Heart right ventricle (tissue), 16 donors: Measurements from ENCODE around the gene MAPK8IP3. TPM values are rescaled to one million over a fixed set of nuclear protein-coding genes. Genes with fewer than 3 reads are reported as not detected.

Experiments
- ATAC-seq, 8 donors: fragments of 200-7000 bp; cut with Tn5 transposase; one replicate each; pipeline ENCODE4 v1.9.1; 2020; ENCODE audit warnings: mild to moderate bottlenecking in 8 of 8, moderate library complexity in 8 of 8, moderate number of reproducible peaks in 1 of 8
- DNase-seq, 2 donors: peaks; one replicate each; pipeline ENCODE4 v3.0.0-alpha.2; 2020
- H3K27ac ChIP-seq, 10 donors: fragments of 200-600 bp; sonication (generic) in 2 of 10; one replicate each; pipeline versions ENCODE4 v1.5.0 to v1.8.0; 2020 to 2022; ENCODE audit warnings: mild to moderate bottlenecking in 3 of 10
- H3K27me3 ChIP-seq, 7 donors: fragments of 200-600 bp; one replicate each; pipeline ENCODE4 v1.8.0; 2021 to 2022; ENCODE audit warnings: mild to moderate bottlenecking in 2 of 7
- H3K36me3 ChIP-seq, 9 donors: fragments of 200-600 bp; sonication (generic) in 1 of 9; one replicate each; pipeline versions ENCODE4 v1.5.0 to v1.8.0; 2020 to 2022; ENCODE audit warnings: mild to moderate bottlenecking in 2 of 9
- H3K4me1 ChIP-seq, 9 donors: fragments of 200-600 bp; sonication (generic) in 1 of 9; one replicate each; pipeline versions ENCODE4 v1.5.0 to v1.8.0; 2020 to 2022; ENCODE audit warnings: mild to moderate bottlenecking in 4 of 9
- H3K4me3 ChIP-seq, 10 donors: fragments of 200-600 bp; sonication (generic) in 2 of 10; one replicate each; pipeline versions ENCODE4 v1.5.0 to v1.8.0; 2020 to 2022; ENCODE audit warnings: mild to moderate bottlenecking in 7 of 10, moderate library complexity in 2 of 10
- H3K9me3 ChIP-seq, 11 donors: fragments of 200-600 bp in 10 of 11; sonication (generic) in 2 of 11; one replicate each; pipeline versions ENCODE4 v1.5.0 to v1.8.0; 2013 to 2022; ENCODE audit warnings: mild to moderate bottlenecking in 2 of 11, control low read depth in 1 of 11, moderate library complexity in 1 of 11
- WGBS, 2 donors: extraction: QIAGEN DNeasy Blood & Tissue Kit; methylation state at CpG; one replicate each; pipeline ENCODE4 v1.1.7; 2013; ENCODE audit warnings: inconsistent platforms in 1 of 2; 5-methylcytosine and 5-hydroxymethylcytosine counted together
- intact Hi-C, 10 donors: fragments of 100-400 bp; cut with DNase I; formaldehyde crosslinking; loops; one replicate each; pipeline versions ENCODE4 v1.11.1 to v1.14.2; 2022
- polyA plus RNA-seq, 2 donors: library from polyadenylated mRNA; stranded (reverse); fragments of 200-250 nt; gene quantifications; one replicate each; pipeline ENCODE4 v1.2.3, GENCODE V29; 2013
- total RNA-seq, 10 donors: library from RNA; stranded (reverse); fragmentation: NEBNext Ultra II Directional in 3 of 10; extraction: Animal tissue kit (Norgen Biotek cat#: 25700) in 3 of 10; gene quantifications; one replicate each; pipeline versions ENCODE4 v1.2.1 to v1.2.4, GENCODE V29; 2021 to 2023
- TF ChIP-seq, protein P1 (sequence below), 9 donors: fragments of 200-600 bp; sonication (generic) in 2 of 9; IDR thresholded peaks; one replicate each; pipeline versions ENCODE4 v1.5.0 to v1.8.0; 2021 to 2022; ENCODE audit warnings: antibody characterized with exemption in 9 of 9, mild to moderate bottlenecking in 5 of 9, moderate library complexity in 1 of 9
- donor health status: Arrhythmogenic right ventricular cardiomyopathy.
- donor health status: ischemic (EF 13 %, LVEDD 7.1; RV severe dilation, severe dysfunction).
- donor health status: healthy with polysubstance abuse.
- donor health status: DM: no; HTN: yes; CAD: no.
- donor health status: DM: no; HTN: no; CAD: no.
- donor health status: ischemic (EF 25% LVEDD 6.9; RV normal size, moderate dysfunction).
- donor health status: ischemic (EF 25% LVEDD 5.7; RV mildly dilated, moderate dysfunction).
- donor health status: healthy.
- donor health status: DM: yes; HTN: yes; CAD: no.
- donor health status: Ischemic cardiomyopathy.
- donor health status: ischemic (EF 35%, LVEDD 5.7; RV mildly dilated, moderate dysfunction).
- donor health status: nonischemic (EF 11% LVEDD 7.7; RV severe dilation, severe dysfunction).
- donor health status: DM: yes; HTN: yes; CAD: no.
- donor health status: PGD.
- donor health status: ischemic (EF 29% LVEDD 5.4; RV normal size, mild dysfunction).
- donor health status: nonischemic (EF 23%, LVEDD 6.1; RV moderate dilation, normal function).

The MAPK8IP3 gene
- total and polyA plus RNA-seq, 12 donors = 31.2 to 126 (median 71.7) TPM

DNA sequence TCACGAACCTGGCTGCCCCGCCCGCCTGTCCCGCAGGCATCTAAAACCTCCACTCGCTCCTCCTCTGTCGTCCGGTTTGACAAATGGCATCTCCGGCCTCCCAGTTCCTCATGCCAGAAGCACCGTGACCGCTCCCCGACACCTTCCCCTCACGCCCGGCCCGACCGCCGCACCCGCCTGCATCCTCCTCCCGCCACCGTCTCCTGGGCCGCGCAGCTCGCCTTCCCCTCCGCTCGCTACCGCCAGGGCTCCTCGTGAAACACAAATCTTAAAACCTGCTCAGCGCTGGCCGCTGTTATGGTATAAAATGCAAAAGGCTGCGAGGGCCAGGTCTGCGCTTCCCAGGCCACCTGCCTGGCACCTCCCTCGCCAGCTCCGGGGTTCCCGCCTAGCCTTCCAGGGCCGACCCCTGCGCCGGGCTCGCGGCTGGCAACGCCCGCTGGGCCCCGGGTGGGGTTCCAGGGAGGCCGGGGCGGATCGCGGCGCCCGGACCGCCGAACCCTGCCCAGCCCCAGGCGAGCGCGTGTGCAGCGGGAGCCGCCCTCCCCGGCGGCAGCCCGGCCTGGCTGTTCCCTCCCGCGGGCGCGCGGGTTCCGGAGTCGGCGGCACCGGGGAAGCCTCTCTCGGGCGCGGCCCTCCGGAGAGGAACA, 75.9 kb downstream of the MAPK8IP3 start:
- H3K9me3 ChIP-seq = no peaks in the 10 kb centered on the region
- TF ChIP-seq, protein P1, sequence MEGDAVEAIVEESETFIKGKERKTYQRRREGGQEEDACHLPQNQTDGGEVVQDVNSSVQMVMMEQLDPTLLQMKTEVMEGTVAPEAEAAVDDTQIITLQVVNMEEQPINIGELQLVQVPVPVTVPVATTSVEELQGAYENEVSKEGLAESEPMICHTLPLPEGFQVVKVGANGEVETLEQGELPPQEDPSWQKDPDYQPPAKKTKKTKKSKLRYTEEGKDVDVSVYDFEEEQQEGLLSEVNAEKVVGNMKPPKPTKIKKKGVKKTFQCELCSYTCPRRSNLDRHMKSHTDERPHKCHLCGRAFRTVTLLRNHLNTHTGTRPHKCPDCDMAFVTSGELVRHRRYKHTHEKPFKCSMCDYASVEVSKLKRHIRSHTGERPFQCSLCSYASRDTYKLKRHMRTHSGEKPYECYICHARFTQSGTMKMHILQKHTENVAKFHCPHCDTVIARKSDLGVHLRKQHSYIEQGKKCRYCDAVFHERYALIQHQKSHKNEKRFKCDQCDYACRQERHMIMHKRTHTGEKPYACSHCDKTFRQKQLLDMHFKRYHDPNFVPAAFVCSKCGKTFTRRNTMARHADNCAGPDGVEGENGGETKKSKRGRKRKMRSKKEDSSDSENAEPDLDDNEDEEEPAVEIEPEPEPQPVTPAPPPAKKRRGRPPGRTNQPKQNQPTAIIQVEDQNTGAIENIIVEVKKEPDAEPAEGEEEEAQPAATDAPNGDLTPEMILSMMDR (IDR thresholded peaks at IDR 0.05) = no peak
- no peaks in the 10 kb centered on the region for H3K27me3 ChIP-seq
- intact Hi-C loops = no loop called here
- ATAC-seq (peak in 4 of 8 donors; percentile 1 to 8 (median 4)), DNase-seq (peak in 1 of 2 donors; percentile 32)
- WGBS, 2 donors = 1% methylated on average over 67 to 70 of the region's 70 CpGs
- peak overlapping the region; percentile 43 to 96 (median 88) for H3K4me3 ChIP-seq
- H3K27ac ChIP-seq = peak overlapping the region; percentile 52 to 92 (median 87)
- peaks cover 0 to 63% (median 15%) of the 10 kb centered on the region in 9 donors for H3K36me3 ChIP-seq
- H3K4me1 ChIP-seq = peaks cover 16 to 61% (median 34%) of the 10 kb centered on the region in 9 donors

DNA sequence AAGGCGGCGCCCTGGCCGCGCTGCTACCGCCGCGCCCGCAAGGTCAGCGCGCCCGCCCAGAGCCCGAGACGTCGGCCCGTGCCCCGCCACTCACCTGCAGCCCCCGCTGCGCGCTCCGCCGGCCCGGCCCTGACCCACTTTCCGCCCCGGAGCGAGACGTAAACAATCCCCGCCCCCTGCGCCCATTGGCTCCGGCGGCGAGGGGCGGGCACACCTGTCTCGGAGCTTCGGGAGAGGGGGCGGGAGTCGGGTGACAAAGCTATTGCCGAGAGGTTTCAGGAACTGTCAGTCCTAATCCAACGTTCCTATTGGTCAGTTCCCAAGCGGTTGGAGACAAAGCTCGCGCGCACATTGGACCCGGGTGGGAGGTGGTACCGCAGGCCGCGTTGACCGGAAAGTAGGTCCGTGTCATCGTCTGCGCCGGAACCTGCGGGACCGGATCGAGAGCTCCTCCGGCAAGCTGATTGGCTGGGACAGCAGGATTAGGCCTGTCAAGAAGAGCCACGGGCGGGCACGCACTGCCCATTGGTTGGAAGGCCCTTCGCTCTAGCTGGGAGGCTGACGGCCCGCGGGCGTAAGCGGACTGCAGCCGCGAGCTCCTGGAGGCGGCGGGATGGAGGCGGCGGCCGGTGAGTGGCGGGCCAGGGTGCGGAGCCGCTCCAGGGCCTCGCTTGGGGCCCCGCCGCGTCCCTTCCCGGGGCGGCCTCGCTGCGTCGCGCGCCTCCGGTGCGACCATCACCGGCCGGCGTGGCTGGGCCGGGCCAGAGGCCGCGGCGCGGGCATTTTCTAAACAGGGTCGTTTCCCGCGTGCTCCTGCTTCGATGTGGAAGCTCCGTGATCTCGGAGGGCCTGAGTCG, 76.6 kb downstream of the MAPK8IP3 start, which contains the start of the genes NUBP2 and SPSB3:
TSS of gene NUBP2 (plus strand) at position 553 of the 857 bp plus-strand sequence. CDS start at position 614, 61 bp downstream.
TSS of gene SPSB3 (minus strand) at position 164 of the 857 bp plus-strand sequence. CDS start 1,088 bp downstream, outside the sequence.
- peak within 1 kb of the TSS; percentile 52 to 92 (median 88) for H3K27ac ChIP-seq
- ATAC-seq (peak; percentile 91 to 98 (median 96)), DNase-seq (peak; percentile 99 to 100)
- H3K27me3 ChIP-seq = no peaks in the 10 kb centered on the region
- WGBS, 2 donors = 0% methylated on average over 100 to 102 of the region's 102 CpGs
- peak within 1 kb of the TSS; percentile 68 to 96 (median 88) for H3K4me3 ChIP-seq
- TF ChIP-seq, protein P1 (IDR thresholded peaks at IDR 0.05) = no peak
- H3K4me1 ChIP-seq = peaks cover 16 to 61% (median 34%) of the 10 kb centered on the region in 9 donors
- peaks cover 0 to 63% (median 9%) of the 10 kb centered on the region in 9 donors for H3K36me3 ChIP-seq
- H3K9me3 ChIP-seq = no peaks in the 10 kb centered on the region
- intact Hi-C loops = no loop called here

DNA sequence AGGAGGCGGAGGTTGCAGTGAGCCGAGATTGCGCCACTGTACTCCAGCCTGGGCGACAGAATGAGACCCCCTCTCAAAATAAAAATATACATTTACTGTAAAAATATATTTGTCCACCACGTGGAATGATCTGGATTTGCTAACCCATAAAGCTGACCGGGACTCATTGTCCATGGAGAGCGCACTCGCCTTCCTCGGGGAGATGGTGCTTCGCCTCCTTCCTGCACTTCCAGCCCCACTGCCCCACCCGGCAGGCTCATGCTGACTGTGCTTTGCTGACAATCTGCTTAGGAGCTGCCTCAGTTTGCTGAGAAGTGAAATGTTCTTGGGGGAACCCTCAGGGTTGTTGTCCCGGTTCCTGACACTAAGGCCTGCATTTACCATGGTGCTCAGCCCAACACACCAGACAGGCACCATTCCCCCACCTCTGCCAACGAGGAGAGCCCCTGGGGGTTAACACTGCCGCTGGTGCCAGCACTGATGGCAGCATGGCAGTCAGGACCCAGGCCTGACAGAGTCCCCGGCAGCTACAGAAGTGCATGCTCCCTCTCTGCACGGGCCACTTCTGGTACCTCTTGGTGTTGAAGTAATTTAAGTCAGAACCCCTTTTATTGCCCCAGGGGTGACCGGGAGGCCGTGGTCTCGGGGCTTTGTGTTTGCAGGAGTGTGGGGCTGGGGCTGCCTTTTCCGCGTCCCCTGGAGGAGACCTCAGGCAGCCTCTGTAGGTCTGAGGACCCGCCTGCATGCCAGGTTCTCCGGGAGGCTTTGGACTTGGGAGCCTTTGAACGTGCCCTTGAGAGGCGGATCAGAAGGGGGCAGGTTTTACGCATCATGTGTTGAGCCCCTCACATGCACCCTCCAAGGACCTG, 79.2 kb downstream of the MAPK8IP3 start:
- Histone ChIP-seq H3K36me3 (peaks cover 0 to 58% (median 12%) of the 10 kb centered on the region in 9 donors), H3K27me3 (no peaks in the 10 kb centered on the region), H3K4me1 (peaks cover 12 to 49% (median 30%) of the 10 kb centered on the region in 9 donors), H3K9me3 (no peaks in the 10 kb centered on the region), H3K4me3 (no peak overlapping the region), H3K27ac (no peak overlapping the region)
- WGBS, 2 donors = 89 to 92% methylated on average over 26 of the region's 26 CpGs
- TF ChIP-seq, protein P1 (IDR thresholded peaks at IDR 0.05) = no peak
- ATAC-seq = no peak
- DNase-seq = peak in 1 of 2 donors; percentile 10
- intact Hi-C loops = no loop called here
